IMR-90 (cell line): ENCODE data around the gene CACNA2D4. TPM values are rescaled to one million over a fixed set of nuclear protein-coding genes. Genes with fewer than 3 reads are reported as not detected.

Source experiments
- ATAC-seq: fragments of 200-7000 bp; cut with Tn5 transposase; 2 replicates; pipeline ENCODE4 v1.9.1; 2020; ENCODE audit warnings: low read depth, mild to moderate bottlenecking, moderate library complexity
- BruUV-seq: library from RNA; stranded (reverse); fragments of 400-500 nt; replicated peaks from 2 replicates; lab custom pipeline; 2021; lab: Mats Ljungman, UMichigan
- CTCF ChIA-PET: fragments of 300-600 bp; formaldehyde crosslinking; extraction: SDS; loops from one replicate; lab custom pipeline; 2021; ENCODE audit warnings: antibody characterized with exemption; lab: Yijun Ruan, JAX
- POLR2A ChIA-PET: fragments of 300-600 bp; sonication (Branson Sonifier 250); formaldehyde crosslinking; loops from one replicate; lab custom pipeline; 2022; ENCODE audit warnings: antibody characterized with exemption; ENCODE audit not compliant: unreplicated experiment; lab: Charles Lee
- DNase-seq: peaks from one replicate; pipeline ENCODE4 v3.0.0; 2013
- H2AFZ ChIP-seq: replicated peaks from 2 replicates; pipeline ENCODE3; 2013; ENCODE audit warnings: low read length, mild to moderate bottlenecking; ENCODE audit not compliant: poor library complexity
- H2AK5ac ChIP-seq: 2 replicates; pipeline ENCODE4 v1.6.1; 2013; ENCODE audit warnings: low read depth, low read length, inconsistent platforms
- H2AK9ac ChIP-seq: replicated peaks from 2 replicates; pipeline ENCODE3; 2013; ENCODE audit warnings: mild to moderate bottlenecking, low read depth, low read length, moderate library complexity; ENCODE audit not compliant: poor library complexity
- H2BK120ac ChIP-seq: 2 replicates; pipeline ENCODE4 v1.6.1; 2013; ENCODE audit warnings: low read depth, low read length, inconsistent platforms
- H2BK15ac ChIP-seq: 3 replicates; pipeline ENCODE4 v1.6.1; 2013; ENCODE audit warnings: low read depth, low read length, inconsistent platforms
- H2BK20ac ChIP-seq: 2 replicates; pipeline ENCODE4 v1.6.1; 2013; ENCODE audit warnings: low read depth, mild to moderate bottlenecking, inconsistent platforms, low read length, moderate library complexity
- H2BK5ac ChIP-seq: 2 replicates; pipeline ENCODE4 v1.6.1; 2013; ENCODE audit warnings: mild to moderate bottlenecking, low read depth, low read length, inconsistent platforms; ENCODE audit not compliant: poor library complexity, severe bottlenecking
- H3K14ac ChIP-seq: replicated peaks from 2 replicates; pipeline ENCODE4 v1.6.1; 2013; ENCODE audit warnings: low read depth, low read length, inconsistent platforms
- H3K18ac ChIP-seq: 2 replicates; pipeline ENCODE4 v1.6.1; 2013; ENCODE audit warnings: low read depth, low read length, control low read depth
- H3K23ac ChIP-seq: 2 replicates; pipeline ENCODE4 v1.6.1; 2013; ENCODE audit warnings: low read depth, low read length, inconsistent platforms
- H3K27ac ChIP-seq: 2 replicates; pipeline ENCODE4 v1.5.1; 2013; ENCODE audit warnings: mild to moderate bottlenecking, control low read depth, low read length; ENCODE audit not compliant: insufficient read depth
- H3K27me3 ChIP-seq: 2 replicates; pipeline ENCODE4 v1.6.1; 2013; ENCODE audit warnings: low read length; ENCODE audit not compliant: control insufficient read depth, insufficient read depth
- H3K36me3 ChIP-seq: 2 replicates; pipeline ENCODE4 v1.6.1; 2013; ENCODE audit warnings: low read length, mixed read lengths; ENCODE audit not compliant: control insufficient read depth, insufficient read depth
- H3K4ac ChIP-seq: 2 replicates; pipeline ENCODE4 v1.6.1; 2013; ENCODE audit warnings: low read depth, low read length, inconsistent platforms
- H3K4me1 ChIP-seq: 2 replicates; pipeline ENCODE4 v1.6.1; 2013; ENCODE audit warnings: low read length, mixed read lengths; ENCODE audit not compliant: control insufficient read depth, insufficient read depth
- H3K4me2 ChIP-seq: 2 replicates; pipeline ENCODE4 v1.6.1; 2013; ENCODE audit warnings: low read depth, mild to moderate bottlenecking, control low read depth, low read length, moderate library complexity
- H3K4me3 ChIP-seq: 2 replicates; pipeline ENCODE4 v1.5.1; 2013; ENCODE audit warnings: low read depth, mild to moderate bottlenecking, control low read depth, low read length, moderate library complexity; ENCODE audit not compliant: insufficient read depth
- H3K56ac ChIP-seq: 2 replicates; pipeline ENCODE4 v1.6.1; 2013; ENCODE audit warnings: low read length, inconsistent platforms; ENCODE audit not compliant: insufficient read depth; ENCODE audit errors: extremely low read depth
- H3K79me1 ChIP-seq, 2 experiments: 2 replicates each; pipeline ENCODE4 v1.6.1; 2013; ENCODE audit warnings: low read length in 2 of 2, inconsistent platforms in 1 of 2, low read depth in 1 of 2
- H3K9ac ChIP-seq: 2 replicates; pipeline ENCODE4 v1.6.1; 2013; ENCODE audit warnings: low read depth, low read length, control low read depth
- H3K9me1 ChIP-seq: 2 replicates; pipeline ENCODE4 v1.6.1; 2013; ENCODE audit warnings: low read length, inconsistent platforms; ENCODE audit not compliant: insufficient read depth
- H3K9me3 ChIP-seq: 2 replicates; pipeline ENCODE4 v1.6.1; 2013; ENCODE audit warnings: low read length; ENCODE audit not compliant: control insufficient read depth, insufficient read depth
- H4K20me1 ChIP-seq: 2 replicates; pipeline ENCODE4 v1.6.1; 2013; ENCODE audit warnings: low read length, inconsistent platforms; ENCODE audit not compliant: insufficient read depth
- H4K5ac ChIP-seq: 2 replicates; pipeline ENCODE4 v1.6.1; 2013; ENCODE audit warnings: mild to moderate bottlenecking, low read depth, low read length, control low read depth
- H4K8ac ChIP-seq, 2 experiments: 2 replicates each; pipeline ENCODE4 v1.6.1; 2013; ENCODE audit warnings: low read depth in 2 of 2, low read length in 2 of 2, control low read depth in 1 of 2, inconsistent platforms in 1 of 2
- H4K91ac ChIP-seq: 2 replicates; pipeline ENCODE4 v1.6.1; 2013; ENCODE audit warnings: low read depth, low read length, inconsistent platforms; ENCODE audit not compliant: insufficient read depth
- CHD1 ChIP-seq: IDR thresholded peaks from 2 replicates; pipeline ENCODE4 v1.6.1; 2012; ENCODE audit warnings: low read depth, low read length, improper control_type of control experiment
- ELK1 ChIP-seq: fragments of 150-350 bp; IDR thresholded peaks from 2 replicates; pipeline ENCODE4 v1.6.1; 2016; ENCODE audit warnings: low read depth, mild to moderate bottlenecking, low read length, moderate library complexity, borderline replicate concordance
- NFE2L2 ChIP-seq: fragments of 150-350 bp; IDR thresholded peaks from 2 replicates; pipeline ENCODE4 v1.6.1; 2016; ENCODE audit warnings: low read depth, mild to moderate bottlenecking, low read length
- POLR2A ChIP-seq: IDR thresholded peaks from 2 replicates; pipeline ENCODE4 v1.6.1; 2012; ENCODE audit warnings: mild to moderate bottlenecking, low read depth, low read length
- SMC3 ChIP-seq: fragments of 150-350 bp; IDR thresholded peaks from 2 replicates; pipeline ENCODE4 v1.6.1; 2016; ENCODE audit warnings: low read depth, mild to moderate bottlenecking, antibody characterized with exemption, low read length, moderate library complexity
- WGBS, 2 experiments: methylation state at CpG; one replicate each; pipeline versions ENCODE4 v1.1.5 to v1.1.7; 2013; ENCODE audit warnings: missing lambda C conversion rate in 2 of 2; ENCODE audit not compliant: insufficient read length in 1 of 2; ENCODE audit errors: extremely low coverage in 2 of 2; 5-methylcytosine and 5-hydroxymethylcytosine counted together
- dilution Hi-C: fragments of 300-500 bp; cut with HindIII; formaldehyde crosslinking; loops from one replicate; pipeline ENCODE4 v1.14.3; 2018; ENCODE audit warnings: low sequenced_read_pairs; ENCODE audit not compliant: unreplicated experiment
- in situ Hi-C: fragments of 300-500 bp; cut with MboI; formaldehyde crosslinking; loops from 3 replicates; pipeline ENCODE4 v1.14.3; 2019; ENCODE audit warnings: low sequenced_read_pairs, inconsistent platforms, mixed read lengths
- intact Hi-C: fragments of 100-400 bp; cut with micrococcal nuclease; formaldehyde crosslinking; loops from 2 replicates; pipeline ENCODE4 v1.10.0; 2022
- polyA plus RNA-seq, 3 experiments: library from polyadenylated mRNA; depleted of rRNA; stranded (reverse); fragments of >200 nt; gene quantifications; 2 replicates each; pipeline ENCODE4 v1.2.3, GENCODE V29; 2012; ENCODE audit warnings: low replicate concordance in 1 of 3
- total RNA-seq: library from RNA; depleted of rRNA; stranded (reverse); fragments of >200 nt; gene quantifications from 2 replicates; pipeline ENCODE4 v1.2.3, GENCODE V29; 2012

Gene CACNA2D4
- total and polyA plus RNA-seq, 2 of the 4 experiments (the other 2 are of a cell fraction), result 0.18 to 0.22 TPM

DNA sequence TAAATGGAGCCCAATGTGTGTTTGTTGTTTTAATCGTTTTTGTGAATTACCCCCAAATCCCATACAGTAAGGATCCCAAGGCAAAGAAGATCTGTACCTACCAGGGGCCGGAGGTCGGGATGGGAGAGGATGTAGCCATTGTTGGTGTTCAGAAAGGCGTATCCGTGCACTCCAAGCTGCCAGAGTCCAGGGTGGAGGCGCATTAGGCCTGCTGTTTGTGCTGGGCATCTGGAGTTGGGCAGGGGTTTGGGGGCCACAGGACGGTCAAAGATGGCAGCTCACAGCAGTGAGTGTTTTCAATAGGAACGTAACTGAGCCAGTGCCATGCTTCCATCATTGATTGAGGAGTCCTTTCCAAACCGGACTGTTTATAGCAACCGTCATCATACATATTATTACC is 40.2 kb downstream of the CACNA2D4 start:
- 0 out of 2 replicates have a peak, but pooled peaks cover 3% of the 10 kb centered on the region for H3K9me1 ChIP-seq
- no peak overlapping the region for H2BK5ac ChIP-seq
- POLR2A ChIA-PET, result no interaction called here
- CTCF ChIA-PET, result no interaction called here
- H4K91ac ChIP-seq, result no peak overlapping the region
- DNase-seq, result no peak
- H2AK5ac ChIP-seq, result no peak overlapping the region
- H2BK20ac ChIP-seq, result no peak overlapping the region
- intact Hi-C loops (no loop called here), dilution Hi-C loops (no loop called here), in situ Hi-C loops (no loop called here)
- no peaks in the 10 kb centered on the region for H3K36me3 ChIP-seq
- no peak overlapping the region for H3K9ac ChIP-seq
- no peak overlapping the region for H2AFZ ChIP-seq
- H2AK9ac ChIP-seq, result no peak overlapping the region
- H4K8ac ChIP-seq, result no peak overlapping the region
- peaks cover 75% of the 10 kb centered on the region for H3K27me3 ChIP-seq
- H3K4ac ChIP-seq, result no peak overlapping the region
- H3K27ac ChIP-seq, result no peak overlapping the region
- H3K14ac ChIP-seq, result no peak overlapping the region
- WGBS, 2 experiments, result 100% methylated on average over 2 of the region's 10 CpGs; no CpG with 5 or more reads in 1 of the 2 experiments
- no peak overlapping the region for H2BK120ac ChIP-seq
- no peak overlapping the region for H3K56ac ChIP-seq
- no peak overlapping the region for H2BK15ac ChIP-seq
- TF ChIP-seq NFE2L2 (no peak), ELK1 (no peak), POLR2A (no peak), CHD1 (no peak), SMC3 (no peak)
- no peaks in the 10 kb centered on the region for H4K20me1 ChIP-seq
- H3K79me1 ChIP-seq, result no peaks in the 10 kb centered on the region
- no peak overlapping the region for H3K18ac ChIP-seq
- H4K5ac ChIP-seq, result no peak overlapping the region
- H3K4me1 ChIP-seq, result no peaks in the 10 kb centered on the region
- H3K9me3 ChIP-seq, result no peaks in the 10 kb centered on the region
- no TSS peak for BruUV-seq
- H3K23ac ChIP-seq, result no peak overlapping the region
- no peak overlapping the region for H3K4me2 ChIP-seq
- H3K4me3 ChIP-seq, result no peak overlapping the region
- no peak for ATAC-seq
